A549 treated with GW870086 at 1 μM for 4 hours (cell line): ENCODE data around the gene LRRC3C. TPM values are rescaled to one million over a fixed set of nuclear protein-coding genes. Genes with fewer than 3 reads are reported as not detected.

ENCODE experiments used
- total RNA-seq: library from RNA; stranded (reverse); fragments of 200-300 nt; extraction: Qiagen RNA extraction; gene quantifications from 5 replicates; pipeline ENCODE4 v1.2.3, GENCODE V29; 2022; ENCODE audit warnings: low read depth

Gene LRRC3C, protein sequence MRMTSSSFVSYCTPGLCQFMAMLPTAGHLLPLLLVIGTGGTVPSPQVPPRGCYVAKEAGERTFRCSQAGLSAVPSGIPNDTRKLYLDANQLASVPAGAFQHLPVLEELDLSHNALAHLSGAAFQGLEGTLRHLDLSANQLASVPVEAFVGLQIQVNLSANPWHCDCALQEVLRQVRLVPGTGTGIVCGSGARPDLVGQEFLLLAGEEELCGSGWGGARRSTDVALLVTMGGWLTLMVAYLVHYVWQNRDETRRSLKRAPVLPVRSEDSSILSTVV
- not detected in 5 replicates for total RNA-seq

GRCh38 chr17:39927101-39927928 lies at the start of gene LRRC3C, which contains the start of gene ORMDL3:
TSS of gene LRRC3C (plus strand) at chr17:39927732. CDS start at chr17:39941524, 13,792 bp downstream.
TSS of gene ORMDL3 (minus strand) at chr17:39927601. CDS start at chr17:39924203, 3,398 bp downstream.

DNA sequence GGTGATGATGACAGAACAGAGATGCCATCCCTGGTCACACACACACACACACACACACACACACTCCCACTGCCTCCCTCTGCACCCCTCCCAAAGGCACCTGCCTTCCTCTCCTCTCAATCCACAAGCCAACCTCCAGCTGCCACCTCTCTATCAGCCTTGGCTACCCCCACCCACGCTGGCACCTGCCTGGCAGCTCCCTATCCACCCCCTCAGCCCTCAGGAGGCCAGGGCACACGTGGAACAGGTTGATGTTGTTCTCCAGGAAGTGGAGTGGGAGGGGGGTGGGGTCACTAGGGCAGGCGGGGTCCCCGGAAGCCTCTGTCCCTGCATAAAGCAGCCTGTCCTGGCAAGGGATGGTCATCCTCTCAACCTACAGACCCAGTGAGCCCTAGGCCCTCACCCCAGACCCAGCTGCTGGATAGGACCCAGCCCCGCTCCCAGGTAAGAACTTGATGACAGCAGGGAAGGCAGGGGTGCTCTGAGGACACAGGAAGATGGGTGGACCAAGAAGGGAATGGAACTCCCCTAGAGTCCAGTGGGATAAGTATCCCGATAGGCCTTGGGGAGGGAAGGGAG lies 35.2 kb downstream of the LRRC3C start, which contains the start of gene GSDMA:
TSS of gene GSDMA (plus strand) at position 363 of the 579 bp plus-strand sequence. CDS start 2,684 bp downstream, outside the sequence.

DNA sequence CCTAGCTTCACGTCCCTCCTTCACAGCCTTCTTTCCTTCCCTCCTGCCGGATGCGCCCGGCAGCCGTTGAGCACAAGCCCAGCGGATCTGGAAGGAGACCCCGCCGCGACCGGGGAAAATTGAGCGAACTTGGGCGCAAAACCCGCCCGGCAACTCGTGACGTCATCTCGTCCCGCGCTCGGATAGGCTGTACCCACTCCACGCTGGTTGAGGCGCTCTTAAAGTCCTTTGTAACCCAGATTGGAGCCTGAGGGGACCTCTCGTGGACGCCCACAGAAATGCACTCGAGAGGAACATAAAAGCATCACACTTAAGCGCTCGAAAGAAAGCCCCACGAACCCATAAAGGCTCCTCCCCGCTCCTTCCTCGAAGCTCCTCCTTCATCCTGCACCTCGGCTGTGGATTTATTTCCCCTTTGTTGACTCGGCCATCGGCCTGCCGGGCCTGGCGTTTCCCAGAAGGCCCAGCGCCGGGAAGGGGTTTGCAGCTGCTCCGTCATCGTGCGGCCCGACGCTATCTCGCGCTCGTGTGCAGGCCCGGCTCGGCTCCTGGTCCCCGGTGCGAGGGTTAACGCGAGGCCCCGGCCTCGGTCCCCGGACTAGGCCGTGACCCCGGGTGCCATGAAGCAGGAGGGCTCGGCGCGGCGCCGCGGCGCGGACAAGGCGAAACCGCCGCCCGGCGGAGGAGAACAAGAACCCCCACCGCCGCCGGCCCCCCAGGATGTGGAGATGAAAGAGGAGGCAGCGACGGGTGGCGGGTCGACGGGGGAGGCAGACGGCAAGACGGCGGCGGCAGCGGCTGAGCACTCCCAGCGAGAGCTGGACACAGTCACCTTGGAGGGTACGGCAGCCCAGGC lies 53.0 kb downstream of the LRRC3C start, which contains the start of gene PSMD3:
TSS of gene PSMD3 (plus strand) at position 457 of the 856 bp plus-strand sequence. CDS start at position 621, 164 bp downstream.

Other genes starting within 250 kb of the LRRC3C start
- gene PGAP3, start 239.7 kb upstream of the LRRC3C start, total RNA-seq = 6.6 to 8.9 TPM (median 8.5 TPM) in 5 replicates
- 25.6 to 35.1 TPM (median 32.4 TPM) in 5 replicates for gene ERBB2, start 227.7 kb upstream of the LRRC3C start, total RNA-seq
- gene MIEN1, start 197.2 kb upstream of the LRRC3C start, total RNA-seq = 85.3 to 102 TPM (median 94.6 TPM) in 5 replicates
- gene GRB7, start 189.8 kb upstream of the LRRC3C start, total RNA-seq = 2.8 to 5.0 TPM (median 4.2 TPM) in 5 replicates
- not detected in 5 replicates for gene IKZF3, start 63.4 kb upstream of the LRRC3C start, total RNA-seq
- not detected in 5 replicates for gene ZPBP2, start 59.5 kb upstream of the LRRC3C start, total RNA-seq
- 1.6 to 3.1 TPM (median 2.4 TPM) in 5 replicates for gene GSDMB, start 9.1 kb upstream of the LRRC3C start, total RNA-seq
- gene ORMDL3, start 131 bp upstream of the LRRC3C start, total RNA-seq = 36.6 to 48.2 TPM (median 41.9 TPM) in 5 replicates
- gene GSDMA, start 35.3 kb downstream of the LRRC3C start, total RNA-seq = not detected in 5 replicates
- 150 to 178 TPM (median 172 TPM) in 5 replicates for gene PSMD3, start 53.1 kb downstream of the LRRC3C start, total RNA-seq
- 0.16 to 0.69 TPM (median 0.48 TPM) in 5 replicates for gene CSF3, start 87.7 kb downstream of the LRRC3C start, total RNA-seq
- gene MED24, start 126.7 kb downstream of the LRRC3C start, total RNA-seq = 45.6 to 57.3 TPM (median 54.6 TPM) in 5 replicates
- gene THRA, start 135.2 kb downstream of the LRRC3C start, total RNA-seq = 17.8 to 25.3 TPM (median 23.9 TPM) in 5 replicates
- 8.6 to 11.3 TPM (median 10.7 TPM) in 5 replicates for gene NR1D1, start 172.9 kb downstream of the LRRC3C start, total RNA-seq
- gene MSL1, start 194.2 kb downstream of the LRRC3C start, total RNA-seq = 53.1 to 64.7 TPM (median 63.2 TPM) in 5 replicates
- 42.3 to 46.0 TPM (median 44.3 TPM) in 5 replicates for gene CASC3, start 212.8 kb downstream of the LRRC3C start, total RNA-seq
- 2.4 to 3.4 TPM (median 2.7 TPM) in 5 replicates for gene RAPGEFL1, start 249.7 kb downstream of the LRRC3C start, total RNA-seq